Ishikawa (cell line): Measurements from ENCODE around the gene GPR22.

ENCODE experiments used
- CEBPB ChIP-seq: IDR thresholded peaks from 2 replicates; pipeline ENCODE4 v1.6.1; 2012
- CREB1 ChIP-seq: IDR thresholded peaks from 2 replicates; pipeline ENCODE4 v1.6.1; 2012; ENCODE audit warnings: low read depth
- EGR1 ChIP-seq: IDR thresholded peaks from 2 replicates; pipeline ENCODE4 v1.6.1; 2012
- EP300 ChIP-seq: IDR thresholded peaks from 2 replicates; pipeline ENCODE4 v1.6.1; 2012; ENCODE audit warnings: borderline replicate concordance
- FOXM1 ChIP-seq: IDR thresholded peaks from 2 replicates; pipeline ENCODE4 v1.6.1; 2012; ENCODE audit warnings: low read depth, borderline replicate concordance
- NFIC ChIP-seq: IDR thresholded peaks from 2 replicates; pipeline ENCODE4 v1.6.1; 2012
- RAD21 ChIP-seq: IDR thresholded peaks from 2 replicates; pipeline ENCODE4 v1.6.1; 2012; ENCODE audit warnings: low read depth
- REST ChIP-seq: IDR thresholded peaks from 2 replicates; pipeline ENCODE4 v1.6.1; 2012; ENCODE audit warnings: low read depth, mild to moderate bottlenecking
- TAF1 ChIP-seq: IDR thresholded peaks from 2 replicates; pipeline ENCODE4 v1.6.1; 2012; ENCODE audit warnings: low read depth, mild to moderate bottlenecking
- TCF12 ChIP-seq: IDR thresholded peaks from 2 replicates; pipeline ENCODE4 v1.6.1; 2012; ENCODE audit warnings: low read depth
- TEAD4 ChIP-seq: IDR thresholded peaks from 2 replicates; pipeline ENCODE4 v1.6.1; 2012
- YY1 ChIP-seq: IDR thresholded peaks from 2 replicates; pipeline ENCODE4 v1.6.1; 2012; ENCODE audit warnings: low read depth
- ZBTB7A ChIP-seq: IDR thresholded peaks from 2 replicates; pipeline ENCODE4 v1.6.1; 2012; ENCODE audit warnings: low read depth
- TF ChIP-seq, protein P1 (sequence below): IDR thresholded peaks from 2 replicates; pipeline ENCODE4 v1.6.1; 2012
- TF ChIP-seq, protein P2 (sequence below): IDR thresholded peaks from 2 replicates; pipeline ENCODE4 v1.6.1; 2012

GPR22 gene

GRCh38 chr7:107463139-107464078 is 6.4 kb upstream of the GPR22 start:
- TF ChIP-seq YY1 (no peak), RAD21 (peak; percentile 89)

- no peak for TF ChIP-seq TAF1
- no peak for TF ChIP-seq REST
- TF ChIP-seq TCF12: no peak
Measured at GRCh38 chr7:107464666-107465226, 5.1 kb upstream of the GPR22 start.

DNA sequence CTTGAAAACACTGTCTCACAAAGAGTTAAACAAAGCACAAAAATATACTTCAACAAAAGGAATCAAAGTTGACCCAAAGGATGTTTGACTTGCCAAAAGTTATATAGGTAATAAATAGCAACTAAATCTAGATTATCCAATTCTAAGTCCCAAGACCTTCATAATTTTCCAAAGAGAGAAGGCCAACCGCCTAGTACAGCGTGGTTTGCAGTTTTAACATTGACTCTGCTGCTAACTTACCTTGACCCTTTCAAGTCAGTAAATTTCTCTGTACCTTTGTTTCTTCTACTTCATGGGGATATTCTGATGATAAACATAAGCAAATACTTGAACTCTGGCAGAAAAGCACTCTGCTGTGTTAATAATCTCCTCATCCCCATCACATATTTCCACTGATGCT is 1.9 kb upstream of the GPR22 start:
- no peak for TF ChIP-seq RAD21
- TF ChIP-seq CEBPB: no peak
- TF ChIP-seq, protein P1, sequence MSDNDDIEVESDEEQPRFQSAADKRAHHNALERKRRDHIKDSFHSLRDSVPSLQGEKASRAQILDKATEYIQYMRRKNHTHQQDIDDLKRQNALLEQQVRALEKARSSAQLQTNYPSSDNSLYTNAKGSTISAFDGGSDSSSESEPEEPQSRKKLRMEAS: no peak
- no peak for TF ChIP-seq REST

GRCh38 chr7:107468824-107469223 is 1.0 kb upstream of the GPR22 start:
- TF ChIP-seq EP300 (no peak), CREB1 (no peak), YY1 (no peak), CEBPB (no peak), EGR1 (no peak), ZBTB7A (no peak), REST (no peak), TEAD4 (no peak), TCF12 (no peak), TAF1 (no peak), FOXM1 (no peak), NFIC (no peak), RAD21 (no peak)
- TF ChIP-seq, protein P1: no peak
- TF ChIP-seq, protein P2, sequence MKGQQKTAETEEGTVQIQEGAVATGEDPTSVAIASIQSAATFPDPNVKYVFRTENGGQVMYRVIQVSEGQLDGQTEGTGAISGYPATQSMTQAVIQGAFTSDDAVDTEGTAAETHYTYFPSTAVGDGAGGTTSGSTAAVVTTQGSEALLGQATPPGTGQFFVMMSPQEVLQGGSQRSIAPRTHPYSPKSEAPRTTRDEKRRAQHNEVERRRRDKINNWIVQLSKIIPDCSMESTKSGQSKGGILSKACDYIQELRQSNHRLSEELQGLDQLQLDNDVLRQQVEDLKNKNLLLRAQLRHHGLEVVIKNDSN: no peak

DNA sequence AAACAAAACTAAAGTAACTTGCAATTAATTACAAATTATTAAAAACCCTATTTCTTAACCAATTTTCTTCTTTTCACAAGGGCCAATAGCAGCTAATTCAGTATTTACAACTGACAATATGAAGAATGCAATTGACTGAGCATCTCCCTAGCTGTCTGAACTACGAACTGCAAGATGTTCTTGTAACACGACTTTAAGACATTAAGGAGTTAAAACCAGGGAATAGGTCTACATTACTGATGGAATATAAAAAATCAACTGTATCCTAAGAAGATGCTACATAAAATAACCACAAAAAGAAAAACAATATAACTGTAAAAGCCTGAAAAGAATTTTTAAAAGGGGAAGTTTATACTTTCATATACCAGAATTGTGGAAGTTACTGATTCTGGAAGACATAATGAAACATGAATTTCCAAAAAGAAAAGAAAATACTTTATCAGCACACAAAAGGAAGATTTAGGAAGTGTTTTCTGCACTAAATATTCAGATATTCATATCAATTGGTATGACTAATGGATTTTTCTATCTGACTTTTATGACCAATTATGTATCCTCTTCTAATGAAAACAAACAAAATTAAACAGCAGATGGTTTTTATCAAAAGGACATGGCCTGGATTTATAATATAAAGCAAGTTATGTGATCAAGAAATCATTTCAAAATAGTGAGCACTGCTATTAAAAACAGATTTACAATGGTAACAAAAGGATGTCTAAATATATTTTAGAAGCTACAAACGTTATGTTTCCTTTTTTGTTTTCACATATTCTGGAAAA is 1.6 kb downstream of the GPR22 start:
- TF ChIP-seq TEAD4 (no peak), EGR1 (no peak), FOXM1 (no peak), NFIC (no peak), CREB1 (no peak), EP300 (no peak), REST (no peak), TAF1 (no peak), TCF12 (no peak), YY1 (no peak), ZBTB7A (no peak), RAD21 (no peak)
- TF ChIP-seq, protein P1: no peak
